Mucosa of gallbladder (tissue), 1 donor: Measurements from ENCODE around the gene ADRA2A. TPM values are rescaled to one million over a fixed set of nuclear protein-coding genes. Genes with fewer than 3 reads are reported as not detected.
A peak's percentile ranks its signal among the peaks of the same experiment; 100 is the strongest.

ENCODE experiments used
- DNase-seq: peaks from one replicate; pipeline ENCODE4 v3.0.0-alpha.2; 2020; ENCODE audit warnings: low spot score
- total RNA-seq: library from RNA; stranded (reverse); gene quantifications from one replicate; pipeline ENCODE4 v1.2.1, GENCODE V29; 2021
- donor health status: DM: no; HTN: no; CAD: no.

The ADRA2A gene
- total RNA-seq, 1 donor from 2014 or later, result 346 TPM

- no peak for DNase-seq
These were observed 6.6 kb downstream of the ADRA2A start for GRCh38 chr10:111083222-111084095.

- no peak for DNase-seq
These were observed 7.8 kb downstream of the ADRA2A start for GRCh38 chr10:111084366-111085255.

- no peak for DNase-seq
These were observed 9.0 kb downstream of the ADRA2A start for GRCh38 chr10:111085690-111086353.

- DNase-seq, result no peak
These were observed 9.7 kb downstream of the ADRA2A start for GRCh38 chr10:111086574-111086973.

GRCh38 chr10:111087331-111087756, 10.5 kb downstream of the ADRA2A start:
- peak; percentile 72 for DNase-seq

GRCh38 chr10:111087968-111088505, 11.2 kb downstream of the ADRA2A start:
- no peak for DNase-seq

GRCh38 chr10:111089293-111089692, 12.5 kb downstream of the ADRA2A start:
- DNase-seq, result no peak

- DNase-seq, result no peak
These were observed 15.0 kb downstream of the ADRA2A start for GRCh38 chr10:111091833-111092232.

- no peak for DNase-seq
These were observed 17.0 kb downstream of the ADRA2A start for GRCh38 chr10:111093741-111094380.

GRCh38 chr10:111098679-111099437, 22.0 kb downstream of the ADRA2A start:
- DNase-seq, result peak; percentile 52

GRCh38 chr10:111100198-111100597, 23.4 kb downstream of the ADRA2A start:
- DNase-seq, result no peak

GRCh38 chr10:111101796-111102195, 25.0 kb downstream of the ADRA2A start:
- DNase-seq, result no peak

- DNase-seq, result peak; percentile 54
These were observed 25.6 kb downstream of the ADRA2A start for GRCh38 chr10:111102359-111102837.

- DNase-seq, result peak; percentile 40
These were observed 26.5 kb downstream of the ADRA2A start for GRCh38 chr10:111103196-111103840.

GRCh38 chr10:111104811-111105210, 28.0 kb downstream of the ADRA2A start:
- DNase-seq, result no peak

- DNase-seq, result no peak
These were observed 29.3 kb downstream of the ADRA2A start for GRCh38 chr10:111106081-111106480.

- peak; percentile 68 for DNase-seq
These were observed 30.2 kb downstream of the ADRA2A start for GRCh38 chr10:111107023-111107422.

- no peak for DNase-seq
These were observed 31.0 kb downstream of the ADRA2A start for GRCh38 chr10:111107846-111108245.

- DNase-seq, result no peak
These were observed 31.6 kb downstream of the ADRA2A start for GRCh38 chr10:111108441-111108840.
